Sciatic nerve (tissue), 2 donors: ENCODE measurements around the gene DHX40. TPM values are rescaled to one million over a fixed set of nuclear protein-coding genes. Genes with fewer than 3 reads are reported as not detected.
"Not testable (repeated sequence)": the region's sequence is repeated elsewhere in the genome, so short reads cannot be mapped to it uniquely, and the experiment has no call there.

Source experiments
- ATAC-seq: fragments of 200-7000 bp; cut with Tn5 transposase; one replicate; pipeline ENCODE4 v1.9.1; 2020; ENCODE audit warnings: mild to moderate bottlenecking, moderate library complexity
- DNase-seq: peaks from one replicate; pipeline ENCODE4 v3.0.0-alpha.2; 2020; ENCODE audit warnings: low spot score
- intact Hi-C: fragments of 100-400 bp; cut with DNase I; formaldehyde crosslinking; loops from one replicate; pipeline ENCODE4 v1.14.2; 2022
- total RNA-seq: library from RNA; stranded (reverse); fragmentation: NEBNext Ultra II Directional; extraction: Animal tissue kit (Norgen Biotek cat#: 25700); gene quantifications from one replicate; pipeline ENCODE4 v1.2.1, GENCODE V29; 2021
- donor health status: DM: no; HTN: no; CAD: no.
- donor health status: DM: no; HTN: no; CAD: no.

DHX40 gene
- total RNA-seq, result 34.7 TPM

- peak; percentile 99 for ATAC-seq
- intact Hi-C loops, result no loop called here
Measured at GRCh38 chr17:59565171-59565958, at the start of gene DHX40. Gene DHX40 (plus strand): TSS chr17:59565610. CDS start chr17:59565672, 62 bp downstream.

GRCh38 chr17:59516451-59516850, 49.0 kb upstream of the DHX40 start:
- intact Hi-C loops, result no loop called here
- ATAC-seq, result no peak

More at GRCh38 chr17:59565171-59565958, at the start of gene DHX40:
- peak; percentile 97 for DNase-seq

GRCh38 chr17:59519132-59519531, 46.3 kb upstream of the DHX40 start:
- intact Hi-C loops, result no loop called here
- ATAC-seq, result no peak
- no peak for DNase-seq

More at GRCh38 chr17:59516451-59516850, 49.0 kb upstream of the DHX40 start:
- no peak for DNase-seq

- intact Hi-C loops, result no loop called here
- no peak for ATAC-seq
- no peak for DNase-seq
Measured at GRCh38 chr17:59520251-59520650, 45.2 kb upstream of the DHX40 start.

GRCh38 chr17:59521465-59522126, 43.8 kb upstream of the DHX40 start:
- ATAC-seq (peak; percentile 79), DNase-seq (peak; percentile 72)
- intact Hi-C loops, result no loop called here

GRCh38 chr17:59524930-59525329, 40.5 kb upstream of the DHX40 start:
- ATAC-seq, intact Hi-C loops, DNase-seq: not testable (repeated sequence)

GRCh38 chr17:59525668-59526067, 39.7 kb upstream of the DHX40 start:
- no peak for ATAC-seq
- DNase-seq, result no peak
- intact Hi-C loops, result no loop called here

- no peak for DNase-seq
Measured at GRCh38 chr17:59526451-59526850, 39.0 kb upstream of the DHX40 start.

GRCh38 chr17:59527325-59527917, 38.0 kb upstream of the DHX40 start:
- ATAC-seq, result no peak
- intact Hi-C loops, result no loop called here
- no peak for DNase-seq

More at GRCh38 chr17:59526451-59526850, 39.0 kb upstream of the DHX40 start:
- intact Hi-C loops, result no loop called here
- no peak for ATAC-seq

- DNase-seq (no peak), ATAC-seq (no peak)
- intact Hi-C loops, result no loop called here
Measured at GRCh38 chr17:59527931-59528330, 37.5 kb upstream of the DHX40 start.

GRCh38 chr17:59530531-59530930, 34.9 kb upstream of the DHX40 start:
- no peak for DNase-seq
- intact Hi-C loops, result no loop called here
- ATAC-seq, result no peak

GRCh38 chr17:59533694-59534093, 31.7 kb upstream of the DHX40 start:
- intact Hi-C loops, result no loop called here
- ATAC-seq, result no peak
- DNase-seq, result no peak

GRCh38 chr17:59534583-59534982, 30.8 kb upstream of the DHX40 start:
- ATAC-seq, result no peak
- intact Hi-C loops, result no loop called here
- DNase-seq, result no peak

- intact Hi-C loops, result no loop called here
- no peak for ATAC-seq
- no peak for DNase-seq
Measured at GRCh38 chr17:59538195-59538909, 27.1 kb upstream of the DHX40 start.

GRCh38 chr17:59542960-59543635, 22.3 kb upstream of the DHX40 start:
- intact Hi-C loops, result no loop called here
- no peak for ATAC-seq
- DNase-seq, result no peak

- intact Hi-C loops, result no loop called here
- ATAC-seq (no peak), DNase-seq (no peak)
Measured at GRCh38 chr17:59545942-59546341, 19.5 kb upstream of the DHX40 start.

GRCh38 chr17:59547131-59547915, 18.1 kb upstream of the DHX40 start:
- intact Hi-C loops, result no loop called here
- no peak for DNase-seq
- ATAC-seq, result no peak

GRCh38 chr17:59548985-59549384, 16.4 kb upstream of the DHX40 start:
- ATAC-seq, intact Hi-C loops, DNase-seq: not testable (repeated sequence)
